Neural cell (in vitro differentiated cells): ENCODE results near the gene ASB18. TPM values are rescaled to one million over a fixed set of nuclear protein-coding genes. Genes with fewer than 3 reads are reported as not detected.

Experiments used
- H2AFZ ChIP-seq: fragments of 200-600, 300-800 bp; sonication (generic), shearing (Covaris generic); 2 replicates; pipeline ENCODE4 v1.6.0; 2014; ENCODE audit warnings: low read depth, mild to moderate bottlenecking, antibody characterized with exemption, low read length, moderate library complexity
- H3F3A ChIP-seq: fragments of 200-600 bp; shearing (Covaris generic); 2 replicates; pipeline ENCODE4 v1.6.1; 2016; ENCODE audit warnings: mild to moderate bottlenecking, moderate library complexity, mixed read lengths, antibody characterized with exemption, low read length; ENCODE audit not compliant: insufficient read depth, poor library complexity, severe bottlenecking
- H3K27ac ChIP-seq: fragments of 200-600, 300-800 bp; sonication (generic), shearing (Covaris generic); 2 replicates; pipeline ENCODE4 v1.5.1; 2014; ENCODE audit warnings: mild to moderate bottlenecking, low read length, moderate library complexity
- H3K27me3 ChIP-seq: fragments of 300-800, 200-600 bp; sonication (generic), shearing (Covaris generic); 2 replicates; pipeline ENCODE4 v1.6.0; 2014; ENCODE audit warnings: mild to moderate bottlenecking, low read depth, low read length, moderate library complexity; ENCODE audit not compliant: insufficient read depth
- H3K36me3 ChIP-seq: fragments of 300-800, 200-600 bp; sonication (generic), shearing (Covaris generic); 2 replicates; pipeline ENCODE4 v1.5.1; 2014; ENCODE audit warnings: mild to moderate bottlenecking, antibody characterized with exemption, low read length, moderate library complexity; ENCODE audit not compliant: insufficient read depth
- H3K4me2 ChIP-seq: fragments of 300-800, 200-600 bp; sonication (generic), shearing (Covaris generic); 2 replicates; pipeline ENCODE4 v1.6.0; 2014; ENCODE audit warnings: mild to moderate bottlenecking, low read length
- H3K4me3 ChIP-seq: fragments of 300-800, 200-600 bp; sonication (generic), shearing (Covaris generic); 2 replicates; pipeline ENCODE4 v1.5.1; 2014; ENCODE audit warnings: mild to moderate bottlenecking, low read length, moderate library complexity
- H3K79me2 ChIP-seq: fragments of 200-600 bp; shearing (Covaris generic); replicated peaks from 2 replicates; pipeline ENCODE4 v1.6.0; 2014; ENCODE audit warnings: mild to moderate bottlenecking, low read length, moderate library complexity; ENCODE audit not compliant: insufficient read depth
- H3K9ac ChIP-seq: fragments of 300-800, 200-600 bp; sonication (generic), shearing (Covaris generic); 2 replicates; pipeline ENCODE4 v1.6.1; 2016; ENCODE audit warnings: mild to moderate bottlenecking, low read length, mixed read lengths
- H3K9me2 ChIP-seq: fragments of 200-600 bp; shearing (Covaris generic); 2 replicates; pipeline ENCODE4 v1.6.1; 2016; ENCODE audit warnings: mild to moderate bottlenecking, low read length, mixed read lengths; ENCODE audit not compliant: insufficient read depth
- H3K9me3 ChIP-seq: fragments of 200-600, 300-800 bp; sonication (generic), shearing (Covaris generic); 2 replicates; pipeline ENCODE4 v1.6.1; 2016; ENCODE audit warnings: mild to moderate bottlenecking, mixed run types, low read length, moderate library complexity, mixed read lengths
- H4K20me1 ChIP-seq: fragments of 200-600 bp; shearing (Covaris generic); 2 replicates; pipeline ENCODE4 v1.6.1; 2016; ENCODE audit warnings: mild to moderate bottlenecking, mixed run types; ENCODE audit not compliant: insufficient read depth
- CTCF ChIP-seq: fragments of 450-650 bp; IDR thresholded peaks from 2 replicates; pipeline ENCODE4 v1.5.1; 2014; ENCODE audit warnings: antibody characterized with exemption, mild to moderate bottlenecking, moderate library complexity; ENCODE audit not compliant: poor library complexity, severe bottlenecking
- EP300 ChIP-seq: fragments of 450-650 bp; conservative IDR thresholded peaks from 2 replicates; pipeline ENCODE4 v1.6.1; 2014; ENCODE audit warnings: antibody characterized with exemption, mild to moderate bottlenecking, moderate library complexity; ENCODE audit not compliant: poor library complexity, severe bottlenecking
- EZH2 ChIP-seq: fragments of 200-600, 300-800 bp; shearing (Covaris generic), sonication (generic); IDR thresholded peaks from 2 replicates; pipeline ENCODE4 v1.6.1; 2014; ENCODE audit warnings: antibody characterized with exemption, low read length, borderline replicate concordance, mild to moderate bottlenecking; ENCODE audit not compliant: insufficient read depth, poor library complexity, severe bottlenecking
- MXI1 ChIP-seq: fragments of 450-650 bp; conservative IDR thresholded peaks from 2 replicates; pipeline ENCODE4 v1.6.1; 2014; ENCODE audit warnings: antibody characterized with exemption, mild to moderate bottlenecking; ENCODE audit not compliant: poor library complexity, severe bottlenecking
- POLR2AphosphoS5 ChIP-seq: IDR thresholded peaks from 2 replicates; pipeline ENCODE4 v1.6.1; 2012
- RAD21 ChIP-seq: fragments of 450-650 bp; conservative IDR thresholded peaks from 2 replicates; pipeline ENCODE4 v1.6.1; 2014; ENCODE audit warnings: antibody characterized with exemption, mild to moderate bottlenecking, moderate library complexity
- REST ChIP-seq: IDR thresholded peaks from 2 replicates; pipeline ENCODE4 v1.6.1; 2012; ENCODE audit warnings: borderline replicate concordance
- SMC3 ChIP-seq: fragments of 450-650 bp; conservative IDR thresholded peaks from 2 replicates; pipeline ENCODE4 v1.6.1; 2014; ENCODE audit warnings: antibody characterized with exemption, mild to moderate bottlenecking, moderate library complexity; ENCODE audit not compliant: poor library complexity
- TAF1 ChIP-seq: IDR thresholded peaks from 2 replicates; pipeline ENCODE4 v1.6.1; 2012; ENCODE audit warnings: low read depth
- polyA plus RNA-seq: library from polyadenylated mRNA; depleted of rRNA; stranded (reverse); fragments of >200 nt; gene quantifications from 2 replicates; pipeline ENCODE4 v1.2.3, GENCODE V29; 2014

The ASB18 gene
- polyA plus RNA-seq, 1 donor from 2014 or later, result not detected

DNA sequence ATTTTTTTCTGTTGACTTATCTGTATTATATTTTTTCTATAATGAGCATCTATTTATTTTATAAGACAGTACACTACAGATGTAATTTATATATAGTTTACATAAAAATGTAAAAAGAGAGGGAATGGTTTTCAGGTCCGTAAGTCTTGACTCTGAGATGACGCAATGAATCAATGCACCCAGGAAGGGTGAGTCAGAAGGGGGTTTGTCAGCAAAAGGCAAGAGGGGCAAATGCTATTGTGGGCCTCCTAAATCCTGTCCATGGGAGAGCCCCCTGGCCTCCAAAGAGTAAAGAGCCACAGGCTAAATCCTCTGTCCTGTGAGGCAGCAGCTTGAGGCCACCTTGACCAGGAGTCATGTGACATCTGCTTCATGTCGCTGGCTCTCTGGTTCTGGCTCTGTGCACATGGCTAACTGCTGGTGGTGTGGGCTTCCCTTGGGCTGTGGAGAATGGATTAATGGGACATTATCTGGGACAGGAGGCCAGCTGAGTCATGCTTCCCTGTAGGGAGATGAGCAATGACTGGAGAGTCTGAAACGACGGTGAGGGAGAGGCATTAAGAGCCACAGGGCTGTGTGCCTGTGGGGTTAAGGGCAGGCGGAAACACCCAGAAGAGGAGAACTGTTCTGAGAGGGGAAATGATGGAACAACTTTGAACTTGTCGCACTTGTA lies 22.8 kb upstream of the ASB18 start:
- no peak overlapping the region for H2AFZ ChIP-seq
- no peaks in the 10 kb centered on the region for H3K9me2 ChIP-seq
- H3K4me3 ChIP-seq, result no peak overlapping the region
- H4K20me1 ChIP-seq, result no peaks in the 10 kb centered on the region
- no peak overlapping the region for H3K4me2 ChIP-seq
- no peaks in the 10 kb centered on the region for H3K27me3 ChIP-seq
- TF ChIP-seq EZH2 (no peak), SMC3 (no peak), RAD21 (no peak), EP300 (no peak), POLR2AphosphoS5 (no peak), TAF1 (no peak), REST (no peak), CTCF (no peak), MXI1 (no peak)
- H3K9ac ChIP-seq, result no peak overlapping the region
- no peak overlapping the region for H3K27ac ChIP-seq
- no peaks in the 10 kb centered on the region for H3K36me3 ChIP-seq
- H3K79me2 ChIP-seq, result no peaks in the 10 kb centered on the region
- H3K9me3 ChIP-seq, result peaks cover 7% of the 10 kb centered on the region
- H3F3A ChIP-seq, result no peaks in the 10 kb centered on the region

DNA sequence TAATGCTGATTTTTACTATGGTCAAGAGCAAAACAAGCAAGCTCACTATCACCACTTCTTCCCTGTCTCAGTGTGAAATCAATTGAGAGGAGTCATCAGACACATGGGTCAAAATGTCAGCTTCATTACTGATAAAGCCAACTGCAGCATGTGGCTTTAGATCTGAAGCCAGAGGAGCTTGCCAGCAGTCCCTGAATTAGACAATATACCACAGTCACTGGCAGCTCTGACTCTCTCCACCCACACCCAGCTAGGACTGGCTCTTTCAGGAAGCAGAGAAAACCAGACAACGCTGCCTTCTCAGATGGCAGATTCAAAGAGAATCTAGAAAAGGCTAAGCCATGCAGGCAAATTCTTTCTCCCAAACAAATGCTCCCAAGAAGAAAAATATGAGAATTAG lies 20.0 kb upstream of the ASB18 start:
- H3K9me3 ChIP-seq, result peaks cover 8% of the 10 kb centered on the region
- H3K27me3 ChIP-seq, result no peaks in the 10 kb centered on the region
- no peak overlapping the region for H3K9ac ChIP-seq
- no peaks in the 10 kb centered on the region for H3K36me3 ChIP-seq
- TF ChIP-seq REST, result no peak
- TF ChIP-seq TAF1, result no peak
- TF ChIP-seq EZH2, result no peak
- TF ChIP-seq POLR2AphosphoS5, result no peak
- TF ChIP-seq CTCF, result no peak
- no peak for TF ChIP-seq MXI1
- TF ChIP-seq RAD21, result no peak
- no peak for TF ChIP-seq EP300
- no peak for TF ChIP-seq SMC3
- H4K20me1 ChIP-seq, result no peaks in the 10 kb centered on the region
- no peak overlapping the region for H3K27ac ChIP-seq
- no peak overlapping the region for H2AFZ ChIP-seq
- no peaks in the 10 kb centered on the region for H3F3A ChIP-seq
- no peaks in the 10 kb centered on the region for H3K79me2 ChIP-seq
- no peak overlapping the region for H3K4me2 ChIP-seq
- no peaks in the 10 kb centered on the region for H3K9me2 ChIP-seq
- H3K4me3 ChIP-seq, result no peak overlapping the region
